ENCODE measurements around the gene MARK1. TPM values are rescaled to one million over a fixed set of nuclear protein-coding genes. Genes with fewer than 3 reads are reported as not detected.

The MARK1 gene
- total and polyA plus RNA-seq, 9 of the 15 experiments (the other 6 are each of a cell fraction or from before 2014, with no cell fraction given), result not detected

GRCh38 chr1:220528679-220529501, 954 bp downstream of the MARK1 start:
- TF ChIP-seq ZNF174 (CRISPR knock-in tag; IDR thresholded peaks at IDR 0.05) (no peak), STAT6 (CRISPR knock-in tag; IDR thresholded peaks at IDR 0.05) (no peak), ILF3 (IDR thresholded peaks at IDR 0.05; ENCODE audit: borderline replicate concordance) (no peak), PCBP1 (IDR thresholded peaks at IDR 0.05; ENCODE audit: low read depth, low read length, poor library complexity, severe bottlenecking) (peak; percentile 16), ELF1 (tag; IDR thresholded peaks at IDR 0.05) (no peak), BHLHE40 (IDR thresholded peaks at IDR 0.05; ENCODE audit: low read length) (no peak), MITF (IDR thresholded peaks at IDR 0.05) (no peak), YY1 (IDR thresholded peaks at IDR 0.05; ENCODE audit: borderline replicate concordance in 1 of 3, control insufficient read depth in 1 of 3, extremely low read depth in 1 of 3, insufficient read depth in 3 of 3, insufficient read length in 1 of 3, insufficient replicate concordance in 2 of 3, low read depth in 1 of 3, low read length in 2 of 3) (peak in 1 of 3 experiments; percentile 48), FIP1L1 (IDR thresholded peaks at IDR 0.05; ENCODE audit: low read depth, low read length, poor library complexity, severe bottlenecking) (peak; percentile 43), RBM25 (IDR thresholded peaks at IDR 0.05; ENCODE audit: low read depth, low read length, severe bottlenecking) (no peak)
- ChIA-PET POLR2A (interaction anchor here (0.6 kb wide), 1 partner anchor 20 kb away, joined by 3 read pairs; no protein-coding TSS in a partner anchor), CTCF (ENCODE audit: low intra/inter-chr PET ratio) (interaction anchor here (0.6 kb wide), 1 partner anchor 311 kb away, joined by 5 read pairs; no protein-coding TSS in a partner anchor)
- Histone ChIP-seq H3K4me2 (ENCODE audit: insufficient read depth, low read length) (no peak overlapping the region), H3K9me1 (ENCODE audit: control insufficient read depth, insufficient read depth, low read length) (no peaks in the 10 kb centered on the region), H3K4me1 (replicated peaks in 1 of 2; ENCODE audit: control insufficient read depth in 2 of 2, insufficient read depth in 2 of 2, low read length in 2 of 2) (peaks cover 0 to 17% of the 10 kb centered on the region in 2 experiments; a peak in 3 of 5 replicates), H4K20me1 (replicated peaks; ENCODE audit: control insufficient read depth, insufficient read depth, low read length) (no peaks in the 10 kb centered on the region), H3K36me3 (ENCODE audit: control insufficient read depth, insufficient read depth, low read length) (no peaks in the 10 kb centered on the region), H2AFZ (ENCODE audit: low read depth, low read length) (no peak overlapping the region), H3K27me3 (ENCODE audit: control insufficient read depth in 2 of 2, insufficient read depth in 2 of 2, low read length in 2 of 2) (peaks cover 31 to 32% of the 10 kb centered on the region in 2 experiments), H3K27ac (ENCODE audit: extremely low read depth, low read depth, low read length) (no peak overlapping the region), H3K4me3 (peak overlapping the region; percentile 2; the same call in 1 of the 2 replicates), H3K9ac (ENCODE audit: insufficient read depth in 1 of 2, low read depth in 2 of 2, low read length in 2 of 2) (no peak overlapping the region), H3K79me2 (ENCODE audit: control insufficient read depth, insufficient read depth, low read length) (no peaks in the 10 kb centered on the region), H3K9me3 (replicated peaks; ENCODE audit: control insufficient read depth, insufficient read depth, low read depth, low read length) (no peaks in the 10 kb centered on the region)
- ATAC-seq (no peak; the same call in 2 of the 3 replicates), DNase-seq (ENCODE audit: extremely low read depth in 1 of 4, low spot score in 3 of 4) (no peak), FAIRE-seq (no peak)
- in situ Hi-C loops (cut with MboI), result no loop called here
- WGBS (ENCODE audit: insufficient coverage, low coverage, missing lambda C conversion rate), result 5% methylated on average over 51 of the region's 55 CpGs
- no TSS peak for BruUV-seq (replicated peaks)
- intact Hi-C loops (cut with micrococcal nuclease), result no loop called here

Data from K562 (cell line).